HG03280 (cell line): ENCODE data around the gene CAPN12.
A peak's percentile ranks its signal among the peaks of the same experiment; 100 is the strongest.

Experiments used
- ATAC-seq: cut with Tn5 transposase; IDR thresholded peaks from one replicate; pipeline ENCODE4 v1.9.1; 2021; ENCODE audit warnings: mild to moderate bottlenecking, moderate library complexity; ENCODE audit not compliant: unreplicated experiment

CAPN12 gene

GRCh38 chr19:38739440-38740256, 4.6 kb downstream of the CAPN12 start:
- ATAC-seq: no peak

GRCh38 chr19:38737921-38738737, 6.1 kb downstream of the CAPN12 start:
- no peak for ATAC-seq

- no peak for ATAC-seq
Observed at GRCh38 chr19:38737281-38737865, 6.9 kb downstream of the CAPN12 start.

GRCh38 chr19:38736413-38737280, 7.6 kb downstream of the CAPN12 start:
- ATAC-seq: no peak

GRCh38 chr19:38736036-38736412, 8.2 kb downstream of the CAPN12 start:
- no peak for ATAC-seq

- ATAC-seq: no peak
Observed at GRCh38 chr19:38735257-38735686, 9.0 kb downstream of the CAPN12 start.

- ATAC-seq: peak; percentile 15
Observed at GRCh38 chr19:38734426-38735256, 9.6 kb downstream of the CAPN12 start.

GRCh38 chr19:38734176-38734425, 10.2 kb downstream of the CAPN12 start:
- ATAC-seq: peak; percentile 37

GRCh38 chr19:38733493-38734175, 10.6 kb downstream of the CAPN12 start:
- no peak for ATAC-seq

GRCh38 chr19:38733241-38733492, 11.1 kb downstream of the CAPN12 start:
- ATAC-seq: no peak

- no peak for ATAC-seq
Observed at GRCh38 chr19:38731654-38732301, 12.5 kb downstream of the CAPN12 start.

GRCh38 chr19:38730731-38731589, 13.3 kb downstream of the CAPN12 start:
- no peak for ATAC-seq

GRCh38 chr19:38730470-38730730, 13.9 kb downstream of the CAPN12 start:
- ATAC-seq: no peak

GRCh38 chr19:38729653-38730469, 14.4 kb downstream of the CAPN12 start:
- no peak for ATAC-seq

GRCh38 chr19:38728752-38729541, 15.3 kb downstream of the CAPN12 start:
- no peak for ATAC-seq

- no peak for ATAC-seq
Observed at GRCh38 chr19:38727868-38728660, 16.2 kb downstream of the CAPN12 start.
